Activated naive CD4-positive, alpha-beta T cell treated with Interleukin-2 at 50 U/mL for 16 hours (primary cell): ENCODE data around the gene S100A10.
A peak's percentile ranks its signal among the peaks of the same experiment; 100 is the strongest.

Source experiments
- DNase-seq: peaks from one replicate; pipeline ENCODE4 v3.0.0-alpha.2; 2020

S100A10 gene

GRCh38 chr1:151985768-151986167 lies 7.9 kb downstream of the S100A10 start:
- no peak for DNase-seq

- no peak for DNase-seq
Measured at GRCh38 chr1:151985270-151985669, 8.4 kb downstream of the S100A10 start.

- peak; percentile 54 for DNase-seq
Measured at GRCh38 chr1:151984313-151984956, 9.2 kb downstream of the S100A10 start.

GRCh38 chr1:151982300-151983005 lies 11.2 kb downstream of the S100A10 start:
- no peak for DNase-seq

GRCh38 chr1:151981178-151981525 lies 12.5 kb downstream of the S100A10 start:
- DNase-seq = no peak

- DNase-seq = no peak
Measured at GRCh38 chr1:151980287-151981177, 13.1 kb downstream of the S100A10 start.

DNA sequence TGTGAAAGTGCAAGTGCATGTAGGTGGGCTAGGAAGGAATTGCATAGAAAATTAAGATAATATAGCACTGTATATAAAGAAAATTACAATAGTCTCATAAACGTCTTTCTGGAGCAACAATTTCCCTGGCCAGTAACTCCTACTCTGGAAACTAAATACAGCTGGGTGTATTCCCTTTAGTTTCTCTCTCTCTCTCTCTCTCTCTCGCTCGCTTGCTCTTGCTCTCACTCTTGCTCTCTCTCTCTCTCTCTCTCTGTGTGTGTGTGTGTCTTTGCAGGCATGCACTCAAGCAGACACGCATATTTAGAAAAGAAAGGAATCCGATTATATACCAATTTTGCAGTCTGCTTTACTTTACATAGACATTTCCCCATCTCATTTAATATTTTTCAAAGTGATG lies 14.7 kb downstream of the S100A10 start:
- DNase-seq = no peak

- DNase-seq = no peak
Measured at GRCh38 chr1:151977662-151978230, 15.9 kb downstream of the S100A10 start.

- no peak for DNase-seq
Measured at GRCh38 chr1:151976858-151977257, 16.8 kb downstream of the S100A10 start.

DNA sequence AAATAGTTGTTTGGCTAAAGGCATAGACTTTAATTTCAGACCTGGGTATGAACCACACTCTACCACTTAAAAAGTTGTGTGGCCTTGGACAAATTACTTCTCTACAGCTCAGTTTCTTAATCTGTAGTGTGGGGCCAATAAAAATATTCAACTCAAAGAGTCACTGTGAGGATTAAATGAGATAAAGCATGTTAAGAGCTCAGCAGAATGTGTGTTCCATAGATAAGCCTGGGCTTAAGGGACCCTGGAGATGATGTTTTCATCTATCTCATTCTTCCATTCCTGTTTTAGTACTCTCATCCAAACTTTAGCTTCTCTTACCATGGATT lies 17.7 kb downstream of the S100A10 start:
- DNase-seq = no peak

DNA sequence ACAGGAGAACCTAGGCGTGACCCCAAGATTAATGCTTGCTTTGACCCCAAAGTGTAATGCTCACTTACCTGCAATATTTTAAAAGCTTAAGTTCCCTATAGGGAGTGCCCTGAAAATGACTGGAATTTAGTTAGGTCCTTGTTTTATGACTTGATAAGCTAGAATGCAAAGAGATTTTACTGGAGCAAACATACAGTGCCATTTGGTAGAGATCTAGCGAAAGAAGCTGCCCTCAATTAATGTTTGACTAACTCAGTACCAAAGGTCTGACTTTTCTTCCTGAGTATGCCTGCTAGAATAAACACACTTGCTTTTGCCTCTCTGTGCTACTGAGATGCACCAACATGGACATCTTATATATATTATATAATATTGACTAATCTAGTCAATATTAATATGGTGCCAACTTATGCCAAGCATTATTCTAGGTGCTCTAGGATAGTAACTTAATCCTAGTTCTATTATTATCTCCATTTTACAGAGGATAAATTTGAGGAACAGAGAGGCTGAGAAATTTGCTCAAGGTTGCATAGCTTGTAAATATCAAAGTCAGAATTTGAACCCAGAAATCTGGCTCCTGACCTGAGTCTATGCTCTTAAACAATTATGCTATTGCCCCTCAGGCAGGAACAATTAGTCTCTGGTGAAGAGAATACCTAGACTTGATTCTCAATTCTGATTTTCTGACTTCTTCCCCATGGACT lies 18.2 kb downstream of the S100A10 start:
- no peak for DNase-seq

DNA sequence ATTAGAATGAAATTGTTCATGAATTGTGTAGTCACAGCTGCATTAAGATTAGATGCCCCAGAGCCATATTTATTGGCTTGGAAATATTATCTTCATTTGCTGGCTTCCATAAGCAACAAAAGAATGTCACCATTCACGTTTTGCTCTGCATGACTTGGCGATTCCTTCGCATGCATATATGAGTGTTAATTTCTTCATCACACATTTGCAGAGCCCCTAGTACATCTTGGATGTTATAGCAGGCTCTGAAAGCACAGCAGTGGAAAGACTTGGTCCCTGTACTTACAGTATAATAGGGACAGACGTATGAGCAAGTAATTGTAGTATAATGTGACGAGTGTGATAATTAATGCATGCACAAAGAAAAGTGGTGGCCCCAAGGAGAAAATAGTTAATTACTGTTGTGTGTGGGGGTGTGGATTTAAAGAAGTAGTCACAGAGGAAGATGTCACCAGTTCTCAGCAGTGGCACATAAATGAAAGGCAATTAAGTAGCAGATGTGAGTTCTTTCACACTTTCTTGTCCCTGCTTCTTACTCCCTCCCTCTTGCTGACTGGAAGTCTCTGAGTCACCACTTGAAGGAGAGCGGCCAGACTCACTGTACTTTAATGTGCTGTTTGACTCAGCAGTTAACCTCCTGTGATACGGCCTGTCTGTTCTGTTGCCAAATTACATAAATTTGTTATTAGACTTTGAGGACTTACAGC lies 21.0 kb downstream of the S100A10 start:
- DNase-seq = peak; percentile 47

DNA sequence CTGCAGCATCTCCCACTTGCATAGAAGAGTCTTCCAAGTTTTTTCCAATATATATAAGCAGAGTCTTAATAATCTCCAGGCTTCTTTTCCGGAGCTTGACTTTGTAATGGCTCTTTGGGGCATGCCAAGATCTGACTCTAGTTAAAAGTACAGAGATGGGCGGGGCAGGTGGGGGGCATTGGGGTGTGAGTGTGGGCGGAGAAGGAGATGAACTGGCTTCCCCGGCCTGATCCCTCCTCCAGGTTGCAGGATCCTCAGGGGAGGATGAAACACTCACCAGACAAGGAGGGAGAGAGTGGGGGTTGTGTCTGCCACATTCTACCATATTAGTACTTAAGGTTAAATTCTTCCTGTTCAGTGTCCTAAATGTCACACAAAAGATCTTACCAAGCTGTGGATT lies 23.0 kb downstream of the S100A10 start:
- DNase-seq = no peak

GRCh38 chr1:151970128-151970527 lies 23.5 kb downstream of the S100A10 start:
- DNase-seq = no peak

DNA sequence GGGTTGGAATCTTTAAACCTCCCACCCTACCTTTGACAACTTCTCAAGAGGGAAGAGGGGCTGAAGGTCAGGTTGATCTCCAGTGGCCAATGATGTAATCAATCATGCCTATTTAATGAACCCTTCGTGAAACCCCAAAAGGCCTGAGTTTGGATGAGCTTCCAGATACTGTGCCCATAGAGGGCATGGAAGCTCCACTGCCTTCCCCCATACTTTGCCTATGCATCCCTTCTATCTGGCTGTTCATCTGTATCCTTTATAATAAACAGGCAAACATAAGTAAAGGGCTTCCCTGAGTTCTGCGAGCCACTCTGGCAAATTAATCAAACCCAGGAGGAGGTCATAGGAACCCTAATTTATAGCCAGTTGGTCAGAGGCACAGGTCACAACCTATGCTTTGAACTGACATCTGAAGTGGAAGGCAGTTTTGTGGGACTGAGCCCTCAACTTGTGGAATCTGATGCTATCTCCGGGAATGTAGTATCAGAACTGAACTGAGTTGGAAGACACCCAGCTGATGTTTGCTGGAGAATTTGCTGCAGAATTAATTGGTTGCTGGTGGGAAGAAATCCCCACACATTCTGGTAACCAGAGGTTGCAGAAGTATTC lies 24.8 kb downstream of the S100A10 start:
- no peak for DNase-seq

DNA sequence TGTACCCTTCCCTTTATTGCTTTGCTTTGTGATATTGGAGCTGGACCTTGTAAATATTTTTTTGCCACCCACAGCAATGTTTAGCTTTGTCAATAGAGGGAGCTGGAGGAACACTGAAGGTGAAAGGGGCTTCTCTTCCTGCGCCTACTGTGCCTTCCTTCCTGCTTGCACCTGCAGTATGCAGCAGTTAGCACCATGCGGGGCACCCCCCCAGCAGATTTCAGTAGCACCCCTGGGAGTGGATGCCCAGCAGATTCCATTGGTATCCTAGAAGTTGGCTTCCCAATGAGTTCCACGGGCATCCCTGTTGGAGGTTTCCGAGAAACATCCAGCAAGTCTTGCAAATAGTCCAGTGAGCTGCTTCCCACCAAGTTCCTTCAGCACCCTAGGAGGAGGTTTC lies 25.6 kb downstream of the S100A10 start:
- DNase-seq = peak; percentile 43

GRCh38 chr1:151967091-151967490 lies 26.6 kb downstream of the S100A10 start:
- DNase-seq = no peak

- DNase-seq = no peak
Measured at GRCh38 chr1:151966061-151966460, 27.6 kb downstream of the S100A10 start.

DNA sequence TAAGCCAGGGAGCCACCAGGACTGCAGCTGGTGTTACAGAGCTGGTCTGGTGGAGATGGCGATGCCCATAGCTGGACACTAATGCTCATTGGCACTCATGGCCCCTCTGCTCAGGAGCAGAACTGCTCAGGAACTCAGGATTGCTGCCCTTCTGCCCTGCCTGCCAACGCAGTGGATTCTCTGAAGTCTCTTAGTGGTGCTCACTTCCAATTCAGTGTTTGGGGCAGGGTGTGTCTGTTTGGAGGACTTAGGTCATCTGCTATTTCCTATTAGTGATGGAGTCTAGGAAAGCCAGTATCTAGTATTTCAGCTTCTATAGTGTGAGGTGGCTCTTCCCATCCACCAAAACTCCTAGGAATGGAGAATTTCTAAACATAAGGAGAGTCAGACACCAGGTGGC lies 29.1 kb downstream of the S100A10 start:
- DNase-seq = no peak

GRCh38 chr1:151963288-151963687 lies 30.4 kb downstream of the S100A10 start:
- no peak for DNase-seq

- DNase-seq = no peak
Measured at GRCh38 chr1:151961833-151962232, 31.8 kb downstream of the S100A10 start.
